PC-9 (cell line): ENCODE results near the gene B4GALT6.

Experiments used
- EZH2 ChIP-seq: fragments of 200-600 bp; sonication (generic); IDR thresholded peaks from 2 replicates; pipeline ENCODE4 v1.8.0; 2017; ENCODE audit warnings: antibody characterized with exemption, low read depth
- TF ChIP-seq, protein P1 (sequence below): fragments of 200-600 bp; sonication (generic); conservative IDR thresholded peaks from 2 replicates; pipeline ENCODE4 v1.6.1; 2017; ENCODE audit warnings: mixed run types, antibody characterized with exemption, mild to moderate bottlenecking, moderate library complexity

- TF ChIP-seq, protein P1, sequence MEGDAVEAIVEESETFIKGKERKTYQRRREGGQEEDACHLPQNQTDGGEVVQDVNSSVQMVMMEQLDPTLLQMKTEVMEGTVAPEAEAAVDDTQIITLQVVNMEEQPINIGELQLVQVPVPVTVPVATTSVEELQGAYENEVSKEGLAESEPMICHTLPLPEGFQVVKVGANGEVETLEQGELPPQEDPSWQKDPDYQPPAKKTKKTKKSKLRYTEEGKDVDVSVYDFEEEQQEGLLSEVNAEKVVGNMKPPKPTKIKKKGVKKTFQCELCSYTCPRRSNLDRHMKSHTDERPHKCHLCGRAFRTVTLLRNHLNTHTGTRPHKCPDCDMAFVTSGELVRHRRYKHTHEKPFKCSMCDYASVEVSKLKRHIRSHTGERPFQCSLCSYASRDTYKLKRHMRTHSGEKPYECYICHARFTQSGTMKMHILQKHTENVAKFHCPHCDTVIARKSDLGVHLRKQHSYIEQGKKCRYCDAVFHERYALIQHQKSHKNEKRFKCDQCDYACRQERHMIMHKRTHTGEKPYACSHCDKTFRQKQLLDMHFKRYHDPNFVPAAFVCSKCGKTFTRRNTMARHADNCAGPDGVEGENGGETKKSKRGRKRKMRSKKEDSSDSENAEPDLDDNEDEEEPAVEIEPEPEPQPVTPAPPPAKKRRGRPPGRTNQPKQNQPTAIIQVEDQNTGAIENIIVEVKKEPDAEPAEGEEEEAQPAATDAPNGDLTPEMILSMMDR = no peak
- no peak for TF ChIP-seq EZH2
These were observed 23.4 kb upstream of the B4GALT6 start for GRCh38 chr18:31707815-31708214.
